HG02973 (cell line): ENCODE measurements around the gene ZFP36L1.

Experiments
- ATAC-seq: cut with Tn5 transposase; IDR thresholded peaks from one replicate; pipeline ENCODE4 v1.9.1; 2021; ENCODE audit warnings: moderate library complexity; ENCODE audit not compliant: unreplicated experiment

ZFP36L1 gene

GRCh38 chr14:68741839-68742470, 50.9 kb downstream of the ZFP36L1 start:
- ATAC-seq: peak; percentile 68

- no peak for ATAC-seq
Measured at GRCh38 chr14:68741477-68741791, 51.4 kb downstream of the ZFP36L1 start.

- no peak for ATAC-seq
Measured at GRCh38 chr14:68740788-68741476, 51.9 kb downstream of the ZFP36L1 start.

- ATAC-seq: no peak
Measured at GRCh38 chr14:68739701-68740100, 53.2 kb downstream of the ZFP36L1 start.

- no peak for ATAC-seq
Measured at GRCh38 chr14:68738559-68738958, 54.3 kb downstream of the ZFP36L1 start.
